Right renal cortex interstitium (tissue), 3 donors: ENCODE data around the gene MYO16. TPM values are rescaled to one million over a fixed set of nuclear protein-coding genes. Genes with fewer than 3 reads are reported as not detected.
"Not testable (repeated sequence)": the region's sequence is repeated elsewhere in the genome, so short reads cannot be mapped to it uniquely, and the experiment has no call there.

Source experiments
- DNase-seq, 3 donors: peaks; one replicate each; pipeline ENCODE4 v3.0.0-alpha.2; 2013; ENCODE audit warnings: low read depth in 3 of 3, low spot score in 2 of 3
- polyA plus RNA-seq, 3 donors: library from polyadenylated mRNA; unstranded; fragments of 120-200 nt; gene quantifications; one replicate each; pipeline ENCODE4 v1.2.1, GENCODE V29; 2013; ENCODE audit not compliant: insufficient read length in 3 of 3

The MYO16 gene
- polyA plus RNA-seq, 3 donors = 0.42 to 0.60 (median 0.45) TPM

GRCh38 chr13:108734676-108735075, 105.3 kb downstream of the MYO16 start:
- no peak for DNase-seq

- DNase-seq = no peak
Measured at GRCh38 chr13:108741930-108742329, 112.5 kb downstream of the MYO16 start.

- no peak for DNase-seq
Measured at GRCh38 chr13:108742701-108743451, 113.5 kb downstream of the MYO16 start.

- DNase-seq = no peak
Measured at GRCh38 chr13:108743522-108743921, 114.1 kb downstream of the MYO16 start.

- no peak for DNase-seq
Measured at GRCh38 chr13:108747843-108748242, 118.4 kb downstream of the MYO16 start.

- no peak for DNase-seq
Measured at GRCh38 chr13:108752276-108752675, 122.9 kb downstream of the MYO16 start.

GRCh38 chr13:108755083-108755482, 125.7 kb downstream of the MYO16 start:
- no peak for DNase-seq

- no peak for DNase-seq
Measured at GRCh38 chr13:108760129-108760528, 130.7 kb downstream of the MYO16 start.

GRCh38 chr13:108760541-108760940, 131.1 kb downstream of the MYO16 start:
- DNase-seq = no peak

- no peak for DNase-seq
Measured at GRCh38 chr13:108768035-108768434, 138.6 kb downstream of the MYO16 start.

- no peak for DNase-seq
Measured at GRCh38 chr13:108769213-108770070, 140.0 kb downstream of the MYO16 start.

GRCh38 chr13:108775597-108775996, 146.2 kb downstream of the MYO16 start:
- no peak for DNase-seq

- no peak for DNase-seq
Measured at GRCh38 chr13:108776650-108777049, 147.2 kb downstream of the MYO16 start.

- DNase-seq = no peak
Measured at GRCh38 chr13:108777421-108778420, 148.3 kb downstream of the MYO16 start.

GRCh38 chr13:108779308-108779707, 149.9 kb downstream of the MYO16 start:
- no peak for DNase-seq

- no peak for DNase-seq
Measured at GRCh38 chr13:108780706-108781105, 151.3 kb downstream of the MYO16 start.

- DNase-seq = no peak
Measured at GRCh38 chr13:108781312-108781711, 151.9 kb downstream of the MYO16 start.

- DNase-seq = not testable (repeated sequence)
Measured at GRCh38 chr13:108782480-108782879, 153.1 kb downstream of the MYO16 start.

- no peak for DNase-seq
Measured at GRCh38 chr13:108785844-108786243, 156.4 kb downstream of the MYO16 start.

GRCh38 chr13:108786456-108787200, 157.2 kb downstream of the MYO16 start:
- no peak for DNase-seq
